ENCODE results near the gene SMYD1. TPM values are rescaled to one million over a fixed set of nuclear protein-coding genes. Genes with fewer than 3 reads are reported as not detected.

SMYD1 gene
- total and polyA plus RNA-seq, 3 donors from 2014 or later = 1.5 to 3.1 (median 2.4) TPM

GRCh38 chr2:88092773-88093172 is 25.1 kb downstream of the SMYD1 start:
- intact Hi-C loops (cut with DNase I; ENCODE audit: low total_unique reads) = no loop called here
- Histone ChIP-seq H3K4me3 (no peak overlapping the region), H3K4me1 (no peaks in the 10 kb centered on the region), H3K36me3 (ENCODE audit: low read depth, missing control alignments) (no peaks in the 10 kb centered on the region), H3K27ac (no peak overlapping the region), H3K27me3 (no peaks in the 10 kb centered on the region), H3K9me3 (no peaks in the 10 kb centered on the region)
- no peak for TF ChIP-seq CTCF (IDR thresholded peaks at IDR 0.05)
- no peak for TF ChIP-seq POLR2A (IDR thresholded peaks at IDR 0.05)
- no peak for DNase-seq

GRCh38 chr2:88095022-88095421 is 27.4 kb downstream of the SMYD1 start:
- H3K27me3 ChIP-seq = no peaks in the 10 kb centered on the region
- 89 to 94% methylated on average over 3 of the region's 3 CpGs for WGBS, 2 donors
- no peak for TF ChIP-seq CTCF (IDR thresholded peaks at IDR 0.05)
- no peak for TF ChIP-seq POLR2A (IDR thresholded peaks at IDR 0.05)
- no peaks in the 10 kb centered on the region for H3K36me3 ChIP-seq (ENCODE audit: low read depth, missing control alignments)
- intact Hi-C loops (cut with DNase I; ENCODE audit: low total_unique reads) = no loop called here
- no peak overlapping the region for H3K4me3 ChIP-seq
- no peaks in the 10 kb centered on the region for H3K9me3 ChIP-seq
- no peak for DNase-seq
- no peak overlapping the region for H3K27ac ChIP-seq
- H3K4me1 ChIP-seq = no peaks in the 10 kb centered on the region

DNA sequence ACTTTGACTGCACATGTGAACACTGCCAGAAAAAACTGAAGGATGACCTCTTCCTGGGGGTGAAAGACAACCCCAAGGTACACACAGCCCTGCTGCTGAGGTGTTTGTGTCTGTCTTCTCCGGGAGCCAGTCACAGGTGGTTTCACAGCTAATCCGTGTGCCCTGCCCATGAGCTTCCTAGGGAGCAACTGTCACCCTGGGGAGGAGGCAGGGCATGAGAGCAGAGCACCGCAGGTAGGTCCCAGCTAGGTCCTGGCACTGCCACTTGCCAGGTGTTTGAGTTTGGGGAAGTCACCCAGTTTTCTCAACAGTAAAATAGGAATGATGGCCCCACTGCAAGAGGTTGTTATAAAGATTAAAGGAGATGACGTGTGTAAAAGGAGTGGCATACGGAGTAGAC is 29.1 kb downstream of the SMYD1 start:
- H3K36me3 ChIP-seq (ENCODE audit: low read depth, missing control alignments) = no peaks in the 10 kb centered on the region
- intact Hi-C loops (cut with DNase I; ENCODE audit: low total_unique reads) = no loop called here
- no peak overlapping the region for H3K4me3 ChIP-seq
- no peak overlapping the region for H3K27ac ChIP-seq
- H3K9me3 ChIP-seq = no peaks in the 10 kb centered on the region
- 83 to 94% methylated on average over 5 of the region's 5 CpGs for WGBS, 2 donors
- no peaks in the 10 kb centered on the region for H3K4me1 ChIP-seq
- TF ChIP-seq CTCF (IDR thresholded peaks at IDR 0.05) = no peak
- no peak for TF ChIP-seq POLR2A (IDR thresholded peaks at IDR 0.05)
- no peak for DNase-seq
- no peaks in the 10 kb centered on the region for H3K27me3 ChIP-seq

GRCh38 chr2:88097192-88097591 is 29.6 kb downstream of the SMYD1 start:
- H3K9me3 ChIP-seq = no peaks in the 10 kb centered on the region
- WGBS, 2 donors = 71 to 77% methylated on average over 3 of the region's 3 CpGs

More at GRCh38 chr2:88097192-88097591, 29.6 kb downstream of the SMYD1 start:
- H3K36me3 ChIP-seq (ENCODE audit: low read depth, missing control alignments) = no peaks in the 10 kb centered on the region
- H3K27me3 ChIP-seq = no peaks in the 10 kb centered on the region
- no peak for DNase-seq
- H3K27ac ChIP-seq = no peak overlapping the region
- H3K4me1 ChIP-seq = no peaks in the 10 kb centered on the region
- no peak for TF ChIP-seq POLR2A (IDR thresholded peaks at IDR 0.05)
- TF ChIP-seq CTCF (IDR thresholded peaks at IDR 0.05) = no peak
- intact Hi-C loops (cut with DNase I; ENCODE audit: low total_unique reads) = no loop called here
- H3K4me3 ChIP-seq = no peak overlapping the region
